Stomach (tissue), 9 donors: ENCODE results near the gene CLOCK. TPM values are rescaled to one million over a fixed set of nuclear protein-coding genes. Genes with fewer than 3 reads are reported as not detected.
A peak's percentile ranks its signal among the peaks of the same experiment; 100 is the strongest.
"Not testable (repeated sequence)": the region's sequence is repeated elsewhere in the genome, so short reads cannot be mapped to it uniquely, and the experiment has no call there.

Source experiments
- DNase-seq, 2 donors: peaks; one replicate each; pipeline versions ENCODE4 v3.0.0 to v3.0.0-alpha.2; 2013 to 2019
- H3K27ac ChIP-seq, 5 donors: fragments of 200-600 bp in 4 of 5; sonication (generic) in 4 of 5; one replicate each; pipeline ENCODE4 v1.5.1; 2013 to 2019; ENCODE audit warnings: mild to moderate bottlenecking in 1 of 5, moderate library complexity in 1 of 5
- H3K27me3 ChIP-seq, 3 donors: fragments of 200-600 bp; sonication (generic); one replicate each; pipeline ENCODE4 v1.5.1; 2017 to 2019; ENCODE audit warnings: mixed run types in 1 of 3
- H3K36me3 ChIP-seq, 4 donors: fragments of 200-600 bp; sonication (generic); 1 replicate in 3 of 4; 2 replicates in 1 of 4; pipeline ENCODE4 v1.5.1; 2016 to 2019
- H3K4me1 ChIP-seq, 4 donors: fragments of 200-600 bp; sonication (generic); one replicate each; pipeline ENCODE4 v1.5.1; 2016 to 2019
- H3K4me3 ChIP-seq, 4 donors: fragments of 200-600 bp; sonication (generic) in 3 of 4; one replicate each; pipeline ENCODE4 v1.5.1; 2016 to 2019; ENCODE audit warnings: mild to moderate bottlenecking in 1 of 4
- H3K9me3 ChIP-seq, 4 donors: fragments of 200-600 bp; sonication (generic); one replicate each; pipeline ENCODE4 v1.5.1; 2016 to 2019
- CTCF ChIP-seq, 7 experiments: fragments of 450-650 bp in 4 of 7; fragments of 200-600 bp in 3 of 7; sonication (generic) in 3 of 7; IDR thresholded peaks; one replicate each; pipeline ENCODE4 v1.5.1; 2016 to 2019; ENCODE audit warnings: antibody characterized with exemption in 7 of 7, control low read depth in 2 of 7, mild to moderate bottlenecking in 1 of 7
- EP300 ChIP-seq: sonication (generic); formaldehyde crosslinking; IDR thresholded peaks from one replicate; pipeline ENCODE4 v1.6.1; 2017; ENCODE audit warnings: antibody characterized with exemption
- POLR2A ChIP-seq, 4 donors: fragments of 450-650 bp; IDR thresholded peaks; one replicate each; pipeline ENCODE4 v1.6.1; 2016; ENCODE audit warnings: antibody characterized with exemption in 4 of 4, control low read depth in 2 of 4, mild to moderate bottlenecking in 1 of 4, moderate library complexity in 1 of 4
- POLR2AphosphoS5 ChIP-seq, 3 donors: sonication (generic); formaldehyde crosslinking; IDR thresholded peaks; one replicate each; pipeline ENCODE4 v1.6.1; 2016; ENCODE audit warnings: antibody characterized with exemption in 3 of 3
- WGBS, 5 donors: extraction: QIAGEN DNeasy Blood & Tissue Kit in 3 of 5; methylation state at CpG; one replicate each; pipeline versions ENCODE4 v1.1.5 to v1.1.7; 2013 to 2018; 5-methylcytosine and 5-hydroxymethylcytosine counted together
- intact Hi-C: fragments of 100-400 bp; cut with DNase I; formaldehyde crosslinking; loops from one replicate; pipeline ENCODE4 v1.15.1; 2023; ENCODE audit warnings: low total_unique reads
- polyA plus RNA-seq, 3 donors: library from polyadenylated mRNA; stranded (reverse); fragments of 200-250 nt; gene quantifications; one replicate each; pipeline ENCODE4 v1.2.3, GENCODE V29; 2013
- total RNA-seq, 5 donors: library from RNA; depleted of rRNA; stranded (reverse); fragments of >200 nt; gene quantifications; one replicate each; pipeline versions ENCODE4 v1.1.0 to v1.2.3, GENCODE V29; 2014 to 2016
- donor health status: healthy with polysubstance abuse.
- donor health status: Bipolar disorder and iron deficiency.
- donor health status: healthy.

The CLOCK gene
- total and polyA plus RNA-seq, 8 donors: 3.2 to 123 (median 21.4) TPM

GRCh38 chr4:55553441-55554201 is 6.9 kb upstream of the CLOCK start:
- TF ChIP-seq POLR2A (IDR thresholded peaks at IDR 0.05) (no peak), POLR2AphosphoS5 (IDR thresholded peaks at IDR 0.05) (no peak), CTCF (IDR thresholded peaks at IDR 0.05) (no peak), EP300 (no peak)
- Histone ChIP-seq H3K9me3 (no peaks in the 10 kb centered on the region), H3K4me1 (peaks cover 0 to 11% (median 5%) of the 10 kb centered on the region in 4 donors), H3K4me3 (peak overlapping the region; percentile 24 to 32 (median 26)), H3K36me3 (no peaks in the 10 kb centered on the region), H3K27ac (peak overlapping the region in 4 of 5 donors; percentile 8 to 62 (median 26)), H3K27me3 (no peaks in the 10 kb centered on the region)
- intact Hi-C loops: no loop called here
- peak; percentile 32 to 60 for DNase-seq
- 44 to 71% (median 67%) methylated on average over 10 of the region's 10 CpGs for WGBS, 5 donors

GRCh38 chr4:55551964-55552363 is 5.3 kb upstream of the CLOCK start:
- DNase-seq, H3K4me3 ChIP-seq, H3K9me3 ChIP-seq, H3K27me3 ChIP-seq, H3K27ac ChIP-seq, H3K36me3 ChIP-seq, intact Hi-C loops: not testable (repeated sequence)
- peaks cover 9 to 22% (median 14%) of the 10 kb centered on the region in 4 donors for H3K4me1 ChIP-seq
- 81 to 91% (median 87%) methylated on average over 6 of the region's 6 CpGs for WGBS, 5 donors

GRCh38 chr4:55549888-55550287 is 3.2 kb upstream of the CLOCK start:
- peaks cover 9 to 28% (median 19%) of the 10 kb centered on the region in 4 donors for H3K4me1 ChIP-seq
- H3K36me3 ChIP-seq: no peaks in the 10 kb centered on the region
- no peak overlapping the region for H3K27ac ChIP-seq
- peak in 1 of 2 donors; percentile 9 for DNase-seq
- WGBS, 5 donors: 44 to 60% (median 55%) methylated on average over 2 of the region's 2 CpGs
- no peaks in the 10 kb centered on the region for H3K9me3 ChIP-seq
- TF ChIP-seq EP300: no peak
- TF ChIP-seq POLR2A (IDR thresholded peaks at IDR 0.05): no peak
- TF ChIP-seq CTCF (IDR thresholded peaks at IDR 0.05): no peak
- TF ChIP-seq POLR2AphosphoS5 (IDR thresholded peaks at IDR 0.05): no peak
- H3K27me3 ChIP-seq: no peaks in the 10 kb centered on the region
- no peak overlapping the region for H3K4me3 ChIP-seq
- intact Hi-C loops: no loop called here

GRCh38 chr4:55547918-55548317 is 1.2 kb upstream of the CLOCK start:
- 55 to 89% (median 81%) methylated on average over 4 of the region's 4 CpGs for WGBS, 5 donors
- Histone ChIP-seq H3K36me3 (no peaks in the 10 kb centered on the region), H3K4me3 (peak overlapping the region; percentile 88 to 99 (median 94)), H3K4me1 (peaks cover 15 to 38% (median 24%) of the 10 kb centered on the region in 4 donors), H3K27ac (peak overlapping the region in 4 of 5 donors; percentile 98 to 100 (median 99)), H3K9me3 (no peaks in the 10 kb centered on the region), H3K27me3 (no peaks in the 10 kb centered on the region)
- intact Hi-C loops: no loop called here
- TF ChIP-seq EP300 (no peak), CTCF (IDR thresholded peaks at IDR 0.05) (no peak), POLR2A (IDR thresholded peaks at IDR 0.05) (no peak), POLR2AphosphoS5 (IDR thresholded peaks at IDR 0.05) (no peak)
- DNase-seq: no peak

GRCh38 chr4:55547466-55547770 is 709 bp upstream of the CLOCK start:
- peak overlapping the region; percentile 98 to 100 (median 99) for H3K27ac ChIP-seq
- H3K36me3 ChIP-seq: no peaks in the 10 kb centered on the region
- no peaks in the 10 kb centered on the region for H3K9me3 ChIP-seq
- H3K4me1 ChIP-seq: peaks cover 15 to 38% (median 24%) of the 10 kb centered on the region in 4 donors
- DNase-seq: no peak
- 1 to 2% (median 2%) methylated on average over 10 of the region's 10 CpGs for WGBS, 5 donors
- peak overlapping the region; percentile 88 to 99 (median 94) for H3K4me3 ChIP-seq
- no peaks in the 10 kb centered on the region for H3K27me3 ChIP-seq
- TF ChIP-seq EP300: no peak
- TF ChIP-seq CTCF (IDR thresholded peaks at IDR 0.05): no peak
- no peak for TF ChIP-seq POLR2A (IDR thresholded peaks at IDR 0.05)
- no peak for TF ChIP-seq POLR2AphosphoS5 (IDR thresholded peaks at IDR 0.05)
- intact Hi-C loops: no loop called here
